Inflammatory macrophage treated with lipopolysaccharide for 1 hour (primary cell): Measurements from ENCODE around the gene VWA5B1.
"Not testable (repeated sequence)": the region's sequence is repeated elsewhere in the genome, so short reads cannot be mapped to it uniquely, and the experiment has no call there.

ENCODE experiments used
- DNase-seq, 2 donors: peaks; one replicate each; pipeline ENCODE4 v3.0.0-alpha.2; 2020 to 2022

The VWA5B1 gene, protein sequence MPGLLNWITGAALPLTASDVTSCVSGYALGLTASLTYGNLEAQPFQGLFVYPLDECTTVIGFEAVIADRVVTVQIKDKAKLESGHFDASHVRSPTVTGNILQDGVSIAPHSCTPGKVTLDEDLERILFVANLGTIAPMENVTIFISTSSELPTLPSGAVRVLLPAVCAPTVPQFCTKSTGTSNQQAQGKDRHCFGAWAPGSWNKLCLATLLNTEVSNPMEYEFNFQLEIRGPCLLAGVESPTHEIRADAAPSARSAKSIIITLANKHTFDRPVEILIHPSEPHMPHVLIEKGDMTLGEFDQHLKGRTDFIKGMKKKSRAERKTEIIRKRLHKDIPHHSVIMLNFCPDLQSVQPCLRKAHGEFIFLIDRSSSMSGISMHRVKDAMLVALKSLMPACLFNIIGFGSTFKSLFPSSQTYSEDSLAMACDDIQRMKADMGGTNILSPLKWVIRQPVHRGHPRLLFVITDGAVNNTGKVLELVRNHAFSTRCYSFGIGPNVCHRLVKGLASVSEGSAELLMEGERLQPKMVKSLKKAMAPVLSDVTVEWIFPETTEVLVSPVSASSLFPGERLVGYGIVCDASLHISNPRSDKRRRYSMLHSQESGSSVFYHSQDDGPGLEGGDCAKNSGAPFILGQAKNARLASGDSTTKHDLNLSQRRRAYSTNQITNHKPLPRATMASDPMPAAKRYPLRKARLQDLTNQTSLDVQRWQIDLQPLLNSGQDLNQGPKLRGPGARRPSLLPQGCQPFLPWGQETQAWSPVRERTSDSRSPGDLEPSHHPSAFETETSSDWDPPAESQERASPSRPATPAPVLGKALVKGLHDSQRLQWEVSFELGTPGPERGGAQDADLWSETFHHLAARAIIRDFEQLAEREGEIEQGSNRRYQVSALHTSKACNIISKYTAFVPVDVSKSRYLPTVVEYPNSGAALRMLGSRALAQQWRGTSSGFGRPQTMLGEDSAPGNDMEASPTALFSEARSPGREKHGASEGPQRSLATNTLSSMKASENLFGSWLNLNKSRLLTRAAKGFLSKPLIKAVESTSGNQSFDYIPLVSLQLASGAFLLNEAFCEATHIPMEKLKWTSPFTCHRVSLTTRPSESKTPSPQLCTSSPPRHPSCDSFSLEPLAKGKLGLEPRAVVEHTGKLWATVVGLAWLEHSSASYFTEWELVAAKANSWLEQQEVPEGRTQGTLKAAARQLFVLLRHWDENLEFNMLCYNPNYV

GRCh38 chr1:20290624-20291597 is at the start of gene VWA5B1:
VWA5B1 (plus strand) TSS chr1:20290875; CDS start chr1:20310602, 19,727 bp downstream.
- no peak for DNase-seq

DNA sequence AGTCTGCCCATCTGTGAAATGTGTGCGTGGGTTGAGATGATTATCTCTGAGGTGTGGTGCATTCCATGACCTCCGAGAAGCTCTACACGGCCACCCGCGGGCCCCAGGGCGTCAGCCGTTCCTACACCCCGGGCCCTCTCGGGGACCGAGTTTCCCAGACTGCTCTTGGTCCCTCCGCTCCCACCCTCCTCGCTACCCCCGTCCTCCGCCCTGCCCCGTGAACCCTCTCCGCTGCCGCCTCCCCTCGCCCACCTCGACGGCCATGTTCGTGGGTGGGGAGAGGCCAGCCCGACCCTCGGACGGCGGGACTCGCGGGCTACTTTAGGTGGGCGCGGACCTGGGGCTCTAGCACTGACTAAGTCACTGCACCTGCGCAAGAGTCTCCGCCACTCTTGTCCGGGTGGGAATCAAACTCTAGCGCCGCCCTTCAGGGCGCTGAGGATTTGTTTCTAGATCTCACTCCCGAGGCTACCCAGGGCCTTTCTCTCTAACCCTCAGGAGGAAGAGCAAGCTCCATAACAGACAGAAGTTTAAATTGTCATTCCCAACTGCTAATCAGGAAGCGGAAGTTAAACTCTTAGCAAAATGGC is 47.7 kb upstream of the VWA5B1 start:
- DNase-seq: no peak

GRCh38 chr1:20248971-20249612 is 41.6 kb upstream of the VWA5B1 start:
- DNase-seq: no peak

DNA sequence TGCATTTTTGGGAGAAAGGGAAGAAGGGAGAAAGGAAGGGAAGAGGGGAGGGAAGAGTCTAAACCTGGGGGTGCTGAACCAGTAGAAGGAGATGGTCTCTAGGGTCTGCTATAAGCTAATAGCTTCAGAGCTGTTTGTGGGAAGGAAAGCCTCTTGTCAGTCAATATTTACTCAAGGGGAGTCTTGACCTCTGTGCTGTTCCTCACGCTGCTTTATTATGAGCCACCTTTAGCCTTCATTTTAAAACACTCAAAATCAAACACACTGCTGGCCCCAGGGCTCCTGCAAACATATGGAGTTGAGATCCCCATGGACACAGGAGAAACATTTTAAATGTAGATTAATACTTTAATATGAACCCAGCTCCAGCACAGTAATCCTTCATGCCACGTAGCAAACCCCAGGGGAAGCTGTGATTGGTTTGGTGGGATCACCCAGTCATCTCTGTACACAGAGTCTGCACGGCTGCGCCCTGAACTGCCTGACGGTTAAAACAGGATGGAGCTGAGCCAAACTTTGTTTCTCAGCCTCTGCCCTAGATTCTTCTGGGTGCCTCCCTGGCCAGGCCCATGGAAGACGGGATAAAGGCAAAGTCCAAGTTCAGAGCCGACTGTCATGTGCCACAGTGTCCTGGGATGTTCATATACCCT is 40.2 kb upstream of the VWA5B1 start:
- DNase-seq: no peak

DNA sequence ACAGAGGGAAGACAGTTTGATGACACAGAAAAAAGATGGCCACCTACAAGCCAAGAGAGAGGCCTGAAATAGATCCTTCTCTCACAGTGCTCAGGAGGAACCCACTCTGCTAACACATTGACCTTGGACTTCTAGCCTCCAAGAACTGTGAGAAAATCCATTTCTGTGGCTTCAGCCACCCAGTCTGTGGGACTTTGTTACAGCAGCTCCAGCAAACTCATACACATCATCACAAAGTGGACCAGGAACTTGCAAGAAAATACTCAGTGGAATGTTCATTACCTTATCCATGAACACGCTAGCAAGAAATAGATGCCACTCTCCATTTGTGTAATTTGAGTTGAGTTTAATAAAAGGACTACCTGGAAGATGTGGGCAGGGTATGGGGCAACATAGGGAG is 38.1 kb upstream of the VWA5B1 start:
- no peak for DNase-seq

DNA sequence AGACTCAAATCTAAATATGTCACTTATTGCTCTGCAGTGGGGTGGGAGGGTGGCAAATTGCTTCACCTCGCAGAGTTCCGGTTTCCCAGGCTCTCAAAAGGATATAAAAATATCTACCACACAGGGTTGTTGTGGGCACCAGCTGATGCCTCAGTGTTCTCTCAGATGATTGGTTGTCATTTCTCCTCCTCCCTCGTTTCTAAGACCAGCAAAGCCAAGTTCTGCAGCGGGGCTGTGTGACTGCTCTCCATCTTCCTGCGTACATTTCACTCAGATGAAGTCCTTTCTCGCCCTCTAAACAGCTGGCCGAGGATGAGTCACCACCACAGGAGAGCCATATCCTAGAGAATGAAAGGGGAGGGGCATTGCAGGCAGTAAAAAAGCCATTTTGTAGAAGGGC is 35.0 kb upstream of the VWA5B1 start:
- DNase-seq: no peak

DNA sequence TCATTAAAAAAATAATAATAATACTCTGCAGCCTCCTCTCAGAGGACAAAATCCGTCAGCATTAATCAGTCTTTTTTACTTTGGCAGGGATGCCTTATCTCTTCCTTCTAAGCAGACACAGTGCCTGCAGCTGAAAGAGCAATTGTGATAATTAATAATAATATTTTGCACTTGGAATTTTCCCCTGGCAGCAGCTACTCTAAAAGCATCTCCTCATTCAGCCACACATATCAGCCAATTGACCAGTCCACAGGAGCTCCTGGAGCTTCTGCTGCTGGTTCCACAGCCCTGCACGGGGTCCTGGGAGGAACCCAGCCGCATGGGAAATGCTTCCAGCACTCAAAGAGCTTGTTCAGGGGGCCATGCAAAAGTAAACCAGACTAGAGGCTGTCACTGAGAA is 31.0 kb upstream of the VWA5B1 start:
- DNase-seq: no peak

DNA sequence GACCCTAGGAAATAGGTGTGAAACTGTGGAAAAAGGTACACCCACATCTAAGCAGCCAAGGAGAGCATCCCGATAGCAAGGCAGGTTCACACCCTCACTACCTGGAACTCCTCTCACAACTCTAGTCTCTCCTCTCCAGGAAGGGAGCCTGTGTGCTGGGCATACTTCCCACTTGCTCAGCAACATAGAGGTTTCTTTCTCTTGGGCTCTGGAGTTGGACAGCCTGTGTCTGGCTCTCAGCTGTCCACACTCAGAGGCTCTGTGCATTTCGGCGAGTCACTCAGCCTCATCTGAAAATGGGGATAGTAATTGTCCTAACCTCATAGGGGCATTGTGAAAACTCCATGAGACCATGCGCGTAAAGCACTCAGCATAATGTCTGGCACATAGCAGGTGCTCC is 29.6 kb upstream of the VWA5B1 start:
- DNase-seq: no peak

DNA sequence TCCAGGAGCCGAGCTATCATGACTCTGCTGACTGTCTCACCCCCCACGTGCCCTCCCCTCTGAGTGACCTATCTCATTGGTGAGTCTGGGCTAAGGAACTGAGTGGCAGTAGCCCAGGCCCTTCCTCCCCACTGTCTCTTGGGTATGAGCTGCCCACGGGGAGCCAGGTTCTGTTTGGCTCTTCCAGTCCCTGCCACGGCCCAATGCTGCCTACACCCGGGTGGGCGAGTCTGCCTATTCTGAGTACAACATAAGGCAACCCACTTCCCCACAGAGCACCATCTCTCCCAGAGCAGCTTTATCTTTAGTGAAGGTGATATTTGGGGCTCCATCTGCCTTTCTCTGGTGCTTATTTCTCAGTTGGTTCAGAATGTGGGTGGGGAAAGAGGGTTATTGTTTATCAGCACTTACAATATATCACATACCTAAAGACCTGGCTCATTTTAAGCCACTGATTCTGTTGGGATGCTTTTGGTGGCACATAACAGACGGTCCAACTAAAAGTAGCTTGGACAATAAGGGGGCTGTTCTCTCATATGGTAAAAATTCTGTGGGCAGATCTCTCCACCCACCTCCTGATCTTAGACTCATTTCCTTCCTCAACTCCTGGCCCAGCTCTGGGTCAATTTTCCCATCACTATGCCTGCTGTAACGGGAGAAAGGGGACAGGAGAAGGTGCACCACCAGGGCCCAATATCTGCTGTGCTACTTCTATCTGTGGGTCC is 27.7 kb upstream of the VWA5B1 start:
- DNase-seq: no peak

- no peak for DNase-seq
Observed at GRCh38 chr1:20265250-20265649, 25.4 kb upstream of the VWA5B1 start.

DNA sequence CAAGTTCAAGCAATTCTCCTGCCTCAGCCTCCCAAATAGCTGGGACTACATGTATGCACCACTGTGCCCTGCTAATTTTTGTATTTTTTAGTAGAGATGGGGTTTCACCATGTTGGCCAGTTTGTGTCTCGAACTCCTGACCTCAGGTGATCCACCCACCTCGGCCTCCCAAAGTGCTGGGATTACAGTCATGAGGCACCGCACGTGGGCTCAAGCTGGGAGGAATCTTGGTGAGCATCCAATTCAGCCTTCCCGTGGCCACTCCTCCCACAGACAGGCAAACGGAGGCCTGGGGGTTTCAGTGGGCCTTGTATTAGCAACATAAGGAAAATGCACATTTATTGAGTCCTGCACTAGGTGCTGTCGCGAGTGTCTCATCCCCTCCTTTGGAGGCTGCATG is 24.5 kb upstream of the VWA5B1 start:
- no peak for DNase-seq

GRCh38 chr1:20266642-20267041 is 24.0 kb upstream of the VWA5B1 start:
- DNase-seq: no peak

DNA sequence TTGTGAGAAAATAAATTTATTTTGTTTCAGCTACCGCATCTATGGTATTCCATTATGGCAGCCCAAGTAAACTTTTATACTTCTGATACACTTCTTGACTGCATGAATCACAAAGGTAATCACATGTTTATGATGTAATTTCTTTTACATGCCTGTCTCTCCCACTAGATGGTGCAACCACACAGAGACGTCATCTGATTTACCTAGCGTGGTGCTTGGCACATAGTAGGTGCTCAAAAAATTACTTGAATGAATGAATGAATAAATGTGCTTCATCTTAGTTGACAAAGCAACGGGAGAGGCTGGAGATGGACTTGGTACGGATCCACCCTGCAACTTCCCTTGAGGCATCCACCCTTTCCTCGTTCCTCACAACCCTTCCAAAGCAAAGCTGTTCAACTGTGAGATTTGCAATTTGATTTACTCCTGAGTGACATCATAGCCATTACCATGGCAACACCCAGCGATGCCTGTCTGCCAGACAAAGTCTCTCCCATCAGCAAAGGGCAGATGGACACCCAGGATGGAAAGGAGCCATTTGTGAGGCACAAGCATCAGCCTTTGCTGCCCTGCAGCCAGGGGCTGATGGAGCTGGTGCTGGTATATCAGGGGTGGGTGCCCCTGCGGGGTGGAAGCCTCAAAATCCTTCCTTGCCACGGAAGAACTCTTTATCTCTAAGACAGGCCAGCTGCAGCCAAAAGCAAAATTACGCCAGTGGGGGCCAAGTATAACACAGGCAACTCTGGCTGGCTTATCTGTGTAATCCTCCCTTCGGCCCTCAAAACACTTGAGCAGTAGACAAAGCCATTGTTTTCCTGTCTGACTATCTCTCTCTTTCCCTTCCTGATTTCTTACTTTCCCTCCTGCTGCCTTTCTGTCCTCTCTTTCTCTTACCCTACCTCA is 18.9 kb upstream of the VWA5B1 start:
- DNase-seq: no peak

GRCh38 chr1:20273716-20274115 is 17.0 kb upstream of the VWA5B1 start:
- not testable (repeated sequence) for DNase-seq

DNA sequence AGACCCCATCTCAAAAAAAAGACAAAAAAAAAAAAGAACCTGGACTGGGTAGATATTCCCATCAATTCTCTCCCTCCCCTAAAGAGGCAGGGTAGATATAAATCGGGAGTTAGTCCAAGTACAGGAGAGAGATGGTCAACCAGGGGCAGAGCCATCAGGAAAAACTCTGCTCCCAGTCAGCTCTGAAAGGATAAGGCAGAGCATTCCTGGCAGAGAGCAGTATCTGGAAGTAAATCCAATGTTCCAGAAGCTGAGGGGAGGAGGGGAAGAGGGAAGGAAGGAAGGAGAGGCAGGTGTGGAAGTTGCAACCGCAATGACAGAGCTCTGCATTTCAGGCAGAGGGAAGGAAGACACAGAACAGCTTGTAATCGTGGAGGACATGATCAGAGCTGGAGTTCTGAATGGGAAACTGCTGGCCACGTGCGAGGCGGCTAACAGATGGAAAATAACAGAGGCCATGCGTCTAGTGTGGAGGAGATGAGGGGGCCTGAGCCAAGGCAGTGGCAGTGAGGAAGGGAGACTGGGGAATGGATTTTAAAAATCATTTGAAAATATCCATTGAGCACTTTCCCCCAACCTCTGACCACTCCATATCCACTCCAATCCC is 15.3 kb upstream of the VWA5B1 start:
- no peak for DNase-seq

GRCh38 chr1:20276485-20277159 is 14.1 kb upstream of the VWA5B1 start:
- DNase-seq: no peak

DNA sequence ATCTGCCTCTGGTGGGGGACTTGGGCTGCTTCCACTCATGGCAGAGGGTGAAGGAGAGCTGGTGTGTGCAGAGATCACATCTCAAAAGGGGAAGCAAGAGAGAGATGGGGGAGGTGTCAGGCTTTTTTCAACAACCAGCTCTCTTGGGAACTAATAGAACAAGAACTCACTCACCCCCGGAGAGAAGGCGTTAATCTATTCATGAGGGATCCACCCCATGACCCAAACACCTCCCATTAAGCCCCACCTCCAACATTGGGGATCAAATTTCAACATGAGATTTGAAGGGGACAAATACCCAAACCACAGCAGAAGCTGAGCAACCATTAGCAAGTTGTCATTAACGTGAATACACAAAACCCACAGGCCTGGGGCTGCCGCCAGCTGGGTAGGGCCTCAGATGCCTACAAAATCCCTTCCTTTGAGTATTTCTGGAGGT is 12.0 kb upstream of the VWA5B1 start:
- DNase-seq: no peak

- DNase-seq: no peak
Observed at GRCh38 chr1:20279509-20279908, 11.2 kb upstream of the VWA5B1 start.
